ENCODE results near the gene ADAMTS1. TPM values are rescaled to one million over a fixed set of nuclear protein-coding genes. Genes with fewer than 3 reads are reported as not detected.
"Not testable (repeated sequence)": the region's sequence is repeated elsewhere in the genome, so short reads cannot be mapped to it uniquely, and the experiment has no call there.

Gene ADAMTS1
- total RNA-seq, result 0.95 and 1.7 TPM in 2 replicates

- Mint-ChIP-seq H3K27ac (peak within 1 kb of the TSS; percentile 84), H3K4me3 (peak within 1 kb of the TSS; percentile 78), H3K9me3 (no peaks in the 10 kb centered on the region), H3K4me1 (peaks cover 32% of the 10 kb centered on the region), H3K27me3 (peaks cover 57% of the 10 kb centered on the region), H3K36me3 (ENCODE audit: low read depth) (peaks cover 4% of the 10 kb centered on the region)
- intact Hi-C loops (cut with micrococcal nuclease), result loop anchor here (5.0 kb wide), 3 partner anchors 73 to 717 kb away; partner anchors contain the start of gene ADAMTS5
- peak; percentile 74 for DNase-seq
Observed at GRCh38 chr21:26845066-26845758, at the start of gene ADAMTS1. ADAMTS1 (minus strand) TSS chr21:26845409; CDS start chr21:26844954, 455 bp downstream.

GRCh38 chr21:26892151-26892550 is 46.9 kb upstream of the ADAMTS1 start:
- H3K36me3 Mint-ChIP-seq (ENCODE audit: low read depth), result no peaks in the 10 kb centered on the region
- intact Hi-C loops (cut with micrococcal nuclease), result no loop called here
- H3K4me1 Mint-ChIP-seq, result no peaks in the 10 kb centered on the region
- H3K4me3 Mint-ChIP-seq, result no peak overlapping the region
- H3K27ac Mint-ChIP-seq, result no peak overlapping the region
- no peak for DNase-seq
- no peaks in the 10 kb centered on the region for H3K9me3 Mint-ChIP-seq
- no peaks in the 10 kb centered on the region for H3K27me3 Mint-ChIP-seq

GRCh38 chr21:26888931-26889330 is 43.7 kb upstream of the ADAMTS1 start:
- Mint-ChIP-seq H3K4me1 (no peaks in the 10 kb centered on the region), H3K9me3 (no peaks in the 10 kb centered on the region), H3K27ac (no peak overlapping the region), H3K4me3 (no peak overlapping the region), H3K27me3 (no peaks in the 10 kb centered on the region), H3K36me3 (ENCODE audit: low read depth) (no peaks in the 10 kb centered on the region)
- no peak for DNase-seq
- intact Hi-C loops (cut with micrococcal nuclease), result no loop called here

- H3K27ac Mint-ChIP-seq, result no peak overlapping the region
- H3K36me3 Mint-ChIP-seq (ENCODE audit: low read depth), result no peaks in the 10 kb centered on the region
- H3K4me3 Mint-ChIP-seq, result no peak overlapping the region
- intact Hi-C loops (cut with micrococcal nuclease), result no loop called here
- DNase-seq, result no peak
- H3K9me3 Mint-ChIP-seq, result no peaks in the 10 kb centered on the region
- H3K4me1 Mint-ChIP-seq, result no peaks in the 10 kb centered on the region
- no peaks in the 10 kb centered on the region for H3K27me3 Mint-ChIP-seq
Observed at GRCh38 chr21:26888256-26888655, 43.0 kb upstream of the ADAMTS1 start.

GRCh38 chr21:26887251-26887650 is 42.0 kb upstream of the ADAMTS1 start:
- Mint-ChIP-seq H3K36me3 (ENCODE audit: low read depth) (no peaks in the 10 kb centered on the region), H3K27ac (no peak overlapping the region), H3K4me1 (no peaks in the 10 kb centered on the region), H3K4me3 (no peak overlapping the region), H3K27me3 (no peaks in the 10 kb centered on the region), H3K9me3 (no peaks in the 10 kb centered on the region)
- DNase-seq, result no peak
- intact Hi-C loops (cut with micrococcal nuclease), result no loop called here

GRCh38 chr21:26884436-26884835 is 39.2 kb upstream of the ADAMTS1 start:
- H3K4me1 Mint-ChIP-seq, result no peaks in the 10 kb centered on the region
- H3K4me3 Mint-ChIP-seq, result no peak overlapping the region
- intact Hi-C loops (cut with micrococcal nuclease), result no loop called here

GRCh38 chr21:26883768-26884167 is 38.6 kb upstream of the ADAMTS1 start:
- Mint-ChIP-seq H3K27ac (no peak overlapping the region), H3K36me3 (ENCODE audit: low read depth) (no peaks in the 10 kb centered on the region), H3K4me1 (no peaks in the 10 kb centered on the region), H3K27me3 (no peaks in the 10 kb centered on the region), H3K4me3 (no peak overlapping the region), H3K9me3 (no peaks in the 10 kb centered on the region)
- intact Hi-C loops (cut with micrococcal nuclease), result no loop called here
- DNase-seq, result no peak

More at GRCh38 chr21:26884436-26884835, 39.2 kb upstream of the ADAMTS1 start:
- H3K27ac Mint-ChIP-seq, result no peak overlapping the region
- H3K36me3 Mint-ChIP-seq (ENCODE audit: low read depth), result no peaks in the 10 kb centered on the region
- no peaks in the 10 kb centered on the region for H3K27me3 Mint-ChIP-seq
- DNase-seq, result no peak
- H3K9me3 Mint-ChIP-seq, result no peaks in the 10 kb centered on the region

GRCh38 chr21:26881504-26882228 is 36.5 kb upstream of the ADAMTS1 start:
- no peaks in the 10 kb centered on the region for H3K36me3 Mint-ChIP-seq (ENCODE audit: low read depth)
- intact Hi-C loops (cut with micrococcal nuclease), result no loop called here

GRCh38 chr21:26877018-26877417 is 31.8 kb upstream of the ADAMTS1 start:
- Mint-ChIP-seq H3K9me3 (no peaks in the 10 kb centered on the region), H3K4me3 (no peak overlapping the region), H3K4me1 (no peaks in the 10 kb centered on the region), H3K36me3 (ENCODE audit: low read depth) (no peaks in the 10 kb centered on the region), H3K27ac (no peak overlapping the region), H3K27me3 (no peaks in the 10 kb centered on the region)
- intact Hi-C loops (cut with micrococcal nuclease), result no loop called here
- DNase-seq, result no peak

More at GRCh38 chr21:26881504-26882228, 36.5 kb upstream of the ADAMTS1 start:
- Mint-ChIP-seq H3K27ac (no peak overlapping the region), H3K4me3 (no peak overlapping the region), H3K4me1 (no peaks in the 10 kb centered on the region), H3K9me3 (no peaks in the 10 kb centered on the region), H3K27me3 (no peaks in the 10 kb centered on the region)
- no peak for DNase-seq

- no peak overlapping the region for H3K27ac Mint-ChIP-seq
Observed at GRCh38 chr21:26874347-26874746, 29.1 kb upstream of the ADAMTS1 start.

GRCh38 chr21:26865857-26866256 is 20.6 kb upstream of the ADAMTS1 start:
- H3K4me3 Mint-ChIP-seq, result no peak overlapping the region
- intact Hi-C loops (cut with micrococcal nuclease), result no loop called here

More at GRCh38 chr21:26874347-26874746, 29.1 kb upstream of the ADAMTS1 start:
- Mint-ChIP-seq H3K4me3 (no peak overlapping the region), H3K9me3 (no peaks in the 10 kb centered on the region), H3K36me3 (ENCODE audit: low read depth) (no peaks in the 10 kb centered on the region), H3K27me3 (no peaks in the 10 kb centered on the region), H3K4me1 (no peaks in the 10 kb centered on the region)
- no peak for DNase-seq
- intact Hi-C loops (cut with micrococcal nuclease), result no loop called here

GRCh38 chr21:26856871-26857350 is 11.7 kb upstream of the ADAMTS1 start:
- H3K4me1 Mint-ChIP-seq; H3K9me3 Mint-ChIP-seq; DNase-seq; H3K27me3 Mint-ChIP-seq; H3K27ac Mint-ChIP-seq; intact Hi-C loops (cut with micrococcal nuclease); H3K4me3 Mint-ChIP-seq; H3K36me3 Mint-ChIP-seq (ENCODE audit: low read depth): not testable (repeated sequence)

More at GRCh38 chr21:26865857-26866256, 20.6 kb upstream of the ADAMTS1 start:
- DNase-seq, result no peak
- Mint-ChIP-seq H3K9me3 (no peaks in the 10 kb centered on the region), H3K27me3 (no peaks in the 10 kb centered on the region), H3K27ac (no peak overlapping the region), H3K4me1 (no peaks in the 10 kb centered on the region), H3K36me3 (ENCODE audit: low read depth) (no peaks in the 10 kb centered on the region)

- not testable (repeated sequence) for H3K4me1 Mint-ChIP-seq; H3K27me3 Mint-ChIP-seq; H3K9me3 Mint-ChIP-seq; H3K36me3 Mint-ChIP-seq (ENCODE audit: low read depth); H3K27ac Mint-ChIP-seq; DNase-seq; H3K4me3 Mint-ChIP-seq
- intact Hi-C loops (cut with micrococcal nuclease), result loop anchor here (5.0 kb wide), 1 partner anchor 948 kb away; no protein-coding TSS in a partner anchor
Observed at GRCh38 chr21:26854695-26855094, 9.5 kb upstream of the ADAMTS1 start.

- Mint-ChIP-seq H3K27me3 (peaks cover 12% of the 10 kb centered on the region), H3K4me3 (no peak overlapping the region), H3K27ac (no peak overlapping the region), H3K36me3 (ENCODE audit: low read depth) (no peaks in the 10 kb centered on the region), H3K4me1 (peaks cover under 1% of the 10 kb centered on the region), H3K9me3 (no peaks in the 10 kb centered on the region)
- no peak for DNase-seq
- intact Hi-C loops (cut with micrococcal nuclease), result loop anchor here (5.0 kb wide), 1 partner anchor 950 kb away; no protein-coding TSS in a partner anchor
Observed at GRCh38 chr21:26852423-26852822, 7.2 kb upstream of the ADAMTS1 start.

Measured in activated CD4-positive, alpha-beta T cell treated with anti-CD3 and anti-CD28 coated beads, Interleukin-2, amount 10 ng/mL, durations not matched to agents 24 days and 14 days (primary cell).